GM19035 (cell line): ENCODE results near the gene SNRK.

Experiments
- ATAC-seq: cut with Tn5 transposase; IDR thresholded peaks from one replicate; pipeline ENCODE4 v1.9.1; 2021; ENCODE audit not compliant: unreplicated experiment

Gene SNRK

GRCh38 chr3:43369404-43370292 lies 83.3 kb downstream of the SNRK start:
- ATAC-seq: no peak

GRCh38 chr3:43370293-43370980 lies 84.1 kb downstream of the SNRK start:
- no peak for ATAC-seq

- ATAC-seq: no peak
Observed at GRCh38 chr3:43371494-43371893, 85.2 kb downstream of the SNRK start.

GRCh38 chr3:43372007-43372740 lies 85.8 kb downstream of the SNRK start:
- no peak for ATAC-seq

GRCh38 chr3:43372809-43373559 lies 86.6 kb downstream of the SNRK start:
- no peak for ATAC-seq

- no peak for ATAC-seq
Observed at GRCh38 chr3:43373560-43373928, 87.2 kb downstream of the SNRK start.

- ATAC-seq: peak; percentile 60
Observed at GRCh38 chr3:43378066-43378935, 92.0 kb downstream of the SNRK start.

- no peak for ATAC-seq
Observed at GRCh38 chr3:43379343-43379742, 93.0 kb downstream of the SNRK start.

GRCh38 chr3:43388175-43388574 lies 101.8 kb downstream of the SNRK start:
- ATAC-seq: no peak

GRCh38 chr3:43388915-43389314 lies 102.6 kb downstream of the SNRK start:
- ATAC-seq: no peak

- ATAC-seq: no peak
Observed at GRCh38 chr3:43389388-43390254, 103.3 kb downstream of the SNRK start.

GRCh38 chr3:43390255-43390588 lies 103.9 kb downstream of the SNRK start:
- ATAC-seq: no peak

GRCh38 chr3:43391621-43392020 lies 105.3 kb downstream of the SNRK start:
- no peak for ATAC-seq

GRCh38 chr3:43394041-43394554 lies 107.8 kb downstream of the SNRK start:
- no peak for ATAC-seq

- ATAC-seq: no peak
Observed at GRCh38 chr3:43399034-43399433, 112.7 kb downstream of the SNRK start.

- ATAC-seq: no peak
Observed at GRCh38 chr3:43400167-43400566, 113.8 kb downstream of the SNRK start.
